Activated T-cell treated with anti-CD3 and anti-CD28 coated beads, Interleukin-2, amount 50 U/mL, for 72 hours (primary cell): Measurements from ENCODE around the gene PCBP3. TPM values are rescaled to one million over a fixed set of nuclear protein-coding genes. Genes with fewer than 3 reads are reported as not detected.
"Not testable (repeated sequence)": the region's sequence is repeated elsewhere in the genome, so short reads cannot be mapped to it uniquely, and the experiment has no call there.

Experiments used
- ATAC-seq, 2 donors: fragments of 150-1000 bp; cut with Tn5 transposase; replicated peaks in 1 of 2; 2 replicates each; pipeline ENCODE4 v1.10.0; 2021; ENCODE audit warnings: moderate library complexity in 2 of 2, mild to moderate bottlenecking in 1 of 2
- DNase-seq, 2 donors: peaks; one replicate each; pipeline ENCODE4 v3.0.0; 2021 to 2022; ENCODE audit warnings: mixed read lengths in 1 of 2
- H3K27ac Mint-ChIP-seq: one replicate; pipeline ENCODE4 v1.8.0; 2022; ENCODE audit warnings: mild to moderate bottlenecking, moderate library complexity, mixed read lengths
- H3K27me3 Mint-ChIP-seq: one replicate; pipeline ENCODE4 v1.8.0; 2022; ENCODE audit warnings: low read depth, mixed read lengths
- H3K36me3 Mint-ChIP-seq, 2 donors: one replicate each; pipeline ENCODE4 v1.8.0; 2022; ENCODE audit warnings: mixed read lengths in 2 of 2, mild to moderate bottlenecking in 1 of 2; ENCODE audit not compliant: insufficient read depth in 2 of 2
- H3K4me1 Mint-ChIP-seq: one replicate; pipeline ENCODE4 v1.8.0; 2022; ENCODE audit warnings: low read depth, mixed read lengths
- H3K4me3 Mint-ChIP-seq, 2 donors: one replicate each; pipeline ENCODE4 v1.8.0; 2022; ENCODE audit warnings: mild to moderate bottlenecking in 2 of 2, mixed read lengths in 2 of 2, moderate library complexity in 2 of 2
- H3K9me3 Mint-ChIP-seq, 2 donors: one replicate each; pipeline ENCODE4 v1.8.0; 2022; ENCODE audit warnings: mixed read lengths in 2 of 2
- total RNA-seq, 2 donors: library from RNA; stranded (reverse); gene quantifications; one replicate each; pipeline ENCODE4 v1.2.3, GENCODE V29; 2022

The PCBP3 gene
- total RNA-seq, 2 donors from 2014 or later = 20.2 to 24.1 TPM

GRCh38 chr21:45966791-45967394 is 323.4 kb downstream of the PCBP3 start:
- ATAC-seq (no peak), DNase-seq (no peak)
- H3K4me3 Mint-ChIP-seq = no peak overlapping the region
- peaks cover 13% of the 10 kb centered on the region for H3K27me3 Mint-ChIP-seq
- H3K4me1 Mint-ChIP-seq = no peaks in the 10 kb centered on the region
- peaks cover 4 to 7% of the 10 kb centered on the region in 2 donors for H3K36me3 Mint-ChIP-seq
- H3K9me3 Mint-ChIP-seq = peaks cover 0 to 2% of the 10 kb centered on the region in 2 donors
- no peak overlapping the region for H3K27ac Mint-ChIP-seq

GRCh38 chr21:45969921-45970673 is 326.6 kb downstream of the PCBP3 start:
- Mint-ChIP-seq H3K4me3 (no peak overlapping the region), H3K9me3 (no peaks in the 10 kb centered on the region), H3K4me1 (peaks cover 13% of the 10 kb centered on the region), H3K27ac (no peak overlapping the region), H3K27me3 (peaks cover 2% of the 10 kb centered on the region), H3K36me3 (no peaks in the 10 kb centered on the region)
- no peak for DNase-seq
- no peak for ATAC-seq

- Mint-ChIP-seq H3K4me3 (no peak overlapping the region), H3K27me3 (peaks cover 10% of the 10 kb centered on the region), H3K4me1 (peaks cover 20% of the 10 kb centered on the region), H3K9me3 (no peaks in the 10 kb centered on the region), H3K36me3 (no peaks in the 10 kb centered on the region), H3K27ac (no peak overlapping the region)
- DNase-seq (peak; percentile 67 to 68), ATAC-seq (peak; percentile 60 to 61)
These were observed 327.4 kb downstream of the PCBP3 start for GRCh38 chr21:45970674-45971615.

GRCh38 chr21:45971616-45972352 is 328.3 kb downstream of the PCBP3 start:
- Mint-ChIP-seq H3K9me3 (no peaks in the 10 kb centered on the region), H3K27me3 (peaks cover 17% of the 10 kb centered on the region), H3K36me3 (no peaks in the 10 kb centered on the region), H3K4me3 (no peak overlapping the region), H3K4me1 (peaks cover 20% of the 10 kb centered on the region), H3K27ac (no peak overlapping the region)
- ATAC-seq (no peak), DNase-seq (no peak)

GRCh38 chr21:45972353-45972715 is 328.8 kb downstream of the PCBP3 start:
- H3K27me3 Mint-ChIP-seq = peaks cover 17% of the 10 kb centered on the region
- H3K4me1 Mint-ChIP-seq = peaks cover 20% of the 10 kb centered on the region
- no peak overlapping the region for H3K27ac Mint-ChIP-seq
- no peaks in the 10 kb centered on the region for H3K9me3 Mint-ChIP-seq
- no peaks in the 10 kb centered on the region for H3K36me3 Mint-ChIP-seq
- ATAC-seq (no peak), DNase-seq (no peak)
- H3K4me3 Mint-ChIP-seq = peak overlapping the region in 1 of 2 donors; percentile 94

GRCh38 chr21:45972716-45973474 is 329.4 kb downstream of the PCBP3 start:
- peak; percentile 26 to 29 for ATAC-seq

GRCh38 chr21:45973475-45974072 is 330.0 kb downstream of the PCBP3 start:
- H3K36me3 Mint-ChIP-seq = no peaks in the 10 kb centered on the region
- no peaks in the 10 kb centered on the region for H3K9me3 Mint-ChIP-seq
- H3K27me3 Mint-ChIP-seq = peaks cover 17% of the 10 kb centered on the region
- peaks cover 26% of the 10 kb centered on the region for H3K4me1 Mint-ChIP-seq
- ATAC-seq (peak; percentile 86 to 87), DNase-seq (peak; percentile 83 to 85)
- H3K27ac Mint-ChIP-seq = peak overlapping the region; percentile 95
- H3K4me3 Mint-ChIP-seq = peak overlapping the region; percentile 94 to 95

More at GRCh38 chr21:45972716-45973474, 329.4 kb downstream of the PCBP3 start:
- no peak overlapping the region for H3K27ac Mint-ChIP-seq
- H3K4me3 Mint-ChIP-seq = peak overlapping the region; percentile 94 to 95
- H3K9me3 Mint-ChIP-seq = no peaks in the 10 kb centered on the region
- peak in 1 of 2 donors; percentile 33 for DNase-seq
- peaks cover 20% of the 10 kb centered on the region for H3K4me1 Mint-ChIP-seq
- peaks cover 17% of the 10 kb centered on the region for H3K27me3 Mint-ChIP-seq
- H3K36me3 Mint-ChIP-seq = no peaks in the 10 kb centered on the region

GRCh38 chr21:45974073-45975019 is 330.8 kb downstream of the PCBP3 start:
- no peaks in the 10 kb centered on the region for H3K36me3 Mint-ChIP-seq
- H3K4me3 Mint-ChIP-seq = peak overlapping the region; percentile 94 to 95
- H3K9me3 Mint-ChIP-seq = no peaks in the 10 kb centered on the region
- no peak overlapping the region for H3K27ac Mint-ChIP-seq
- H3K4me1 Mint-ChIP-seq = peaks cover 31% of the 10 kb centered on the region
- H3K27me3 Mint-ChIP-seq = peaks cover 17% of the 10 kb centered on the region
- ATAC-seq (peak; percentile 38 to 43), DNase-seq (peak; percentile 25 to 42)

GRCh38 chr21:45975020-45975666 is 331.6 kb downstream of the PCBP3 start:
- no peaks in the 10 kb centered on the region for H3K36me3 Mint-ChIP-seq
- peaks cover 17% of the 10 kb centered on the region for H3K27me3 Mint-ChIP-seq
- H3K4me1 Mint-ChIP-seq = peaks cover 37% of the 10 kb centered on the region
- ATAC-seq (no peak), DNase-seq (no peak)
- H3K27ac Mint-ChIP-seq = no peak overlapping the region
- H3K9me3 Mint-ChIP-seq = no peaks in the 10 kb centered on the region
- H3K4me3 Mint-ChIP-seq = peak overlapping the region; percentile 18 to 94

GRCh38 chr21:45975667-45976409 is 332.3 kb downstream of the PCBP3 start:
- Mint-ChIP-seq H3K4me3 (peak overlapping the region in 1 of 2 donors; percentile 18), H3K27me3 (peaks cover 17% of the 10 kb centered on the region), H3K4me1 (peaks cover 37% of the 10 kb centered on the region)
- not testable (repeated sequence) for H3K36me3 Mint-ChIP-seq, H3K27ac Mint-ChIP-seq, DNase-seq, H3K9me3 Mint-ChIP-seq, ATAC-seq
